Nephron progenitor cell (in vitro differentiated cells): Measurements from ENCODE around the gene ERMARD.

Source experiments
- DNase-seq: peaks from one replicate; pipeline ENCODE4 v3.0.0; 2021
- H3K27ac Mint-ChIP-seq: 2 replicates; pipeline ENCODE4 v1.8.0; 2021; ENCODE audit warnings: mild to moderate bottlenecking, moderate library complexity, mixed read lengths
- H3K27me3 Mint-ChIP-seq: 2 replicates; pipeline ENCODE4 v1.8.0; 2021; ENCODE audit warnings: mild to moderate bottlenecking, low read depth, mixed read lengths; ENCODE audit not compliant: poor library complexity
- H3K36me3 Mint-ChIP-seq: 2 replicates; pipeline ENCODE4 v1.8.0; 2021; ENCODE audit warnings: low read depth, mixed read lengths
- H3K4me1 Mint-ChIP-seq: 2 replicates; pipeline ENCODE4 v1.8.0; 2021; ENCODE audit warnings: mixed read lengths
- H3K4me3 Mint-ChIP-seq: 2 replicates; pipeline ENCODE4 v1.8.0; 2021; ENCODE audit warnings: mild to moderate bottlenecking, moderate library complexity, mixed read lengths
- H3K9me3 Mint-ChIP-seq: 2 replicates; pipeline ENCODE4 v1.8.0; 2021; ENCODE audit warnings: mild to moderate bottlenecking, moderate library complexity, mixed read lengths
- CTCF ChIP-seq: fragments of 200-600 bp; sonication (generic); IDR thresholded peaks from 2 replicates; pipeline ENCODE4 v1.5.0; 2021; ENCODE audit warnings: antibody characterized with exemption

The ERMARD gene

GRCh38 chr6:169824021-169824420 lies 72.6 kb downstream of the ERMARD start:
- H3K9me3 Mint-ChIP-seq, result peaks cover 24% of the 10 kb centered on the region
- peaks cover 11% of the 10 kb centered on the region for H3K4me1 Mint-ChIP-seq
- no peak for TF ChIP-seq CTCF
- no peak overlapping the region for H3K27ac Mint-ChIP-seq
- peaks cover 15% of the 10 kb centered on the region for H3K27me3 Mint-ChIP-seq
- DNase-seq, result no peak
- no peak overlapping the region for H3K4me3 Mint-ChIP-seq
- peaks cover 7% of the 10 kb centered on the region for H3K36me3 Mint-ChIP-seq

- Mint-ChIP-seq H3K4me1 (peaks cover 11% of the 10 kb centered on the region), H3K4me3 (no peak overlapping the region), H3K9me3 (peaks cover 24% of the 10 kb centered on the region), H3K27me3 (peaks cover 15% of the 10 kb centered on the region), H3K36me3 (peaks cover 7% of the 10 kb centered on the region), H3K27ac (no peak overlapping the region)
- DNase-seq, result no peak
- no peak for TF ChIP-seq CTCF
Measured at GRCh38 chr6:169824848-169825557, 73.6 kb downstream of the ERMARD start.

- Mint-ChIP-seq H3K4me3 (no peak overlapping the region), H3K27ac (no peak overlapping the region), H3K36me3 (peaks cover 7% of the 10 kb centered on the region), H3K27me3 (peaks cover 15% of the 10 kb centered on the region), H3K4me1 (peaks cover 11% of the 10 kb centered on the region), H3K9me3 (peaks cover 24% of the 10 kb centered on the region)
- TF ChIP-seq CTCF, result no peak
- no peak for DNase-seq
Measured at GRCh38 chr6:169825558-169826225, 74.3 kb downstream of the ERMARD start.

GRCh38 chr6:169826697-169827096 lies 75.3 kb downstream of the ERMARD start:
- peaks cover 24% of the 10 kb centered on the region for H3K9me3 Mint-ChIP-seq
- no peak overlapping the region for H3K27ac Mint-ChIP-seq
- TF ChIP-seq CTCF, result no peak
- peaks cover 25% of the 10 kb centered on the region for H3K27me3 Mint-ChIP-seq
- peaks cover 19% of the 10 kb centered on the region for H3K4me1 Mint-ChIP-seq
- H3K4me3 Mint-ChIP-seq, result no peak overlapping the region
- no peak for DNase-seq
- H3K36me3 Mint-ChIP-seq, result peaks cover 7% of the 10 kb centered on the region

GRCh38 chr6:169827290-169827717 lies 75.9 kb downstream of the ERMARD start:
- peaks cover 7% of the 10 kb centered on the region for H3K36me3 Mint-ChIP-seq
- no peak for TF ChIP-seq CTCF
- H3K27me3 Mint-ChIP-seq, result peaks cover 28% of the 10 kb centered on the region
- DNase-seq, result no peak
- H3K27ac Mint-ChIP-seq, result no peak overlapping the region
- H3K9me3 Mint-ChIP-seq, result peaks cover 24% of the 10 kb centered on the region
- H3K4me3 Mint-ChIP-seq, result no peak overlapping the region
- H3K4me1 Mint-ChIP-seq, result peaks cover 25% of the 10 kb centered on the region
